A172 (cell line): ENCODE data around the gene STAT6. TPM values are rescaled to one million over a fixed set of nuclear protein-coding genes. Genes with fewer than 3 reads are reported as not detected.
A peak's percentile ranks its signal among the peaks of the same experiment; 100 is the strongest.

ENCODE experiments used
- DNase-seq: peaks from one replicate; pipeline ENCODE4 v3.0.0-alpha.2; 2015; ENCODE audit warnings: low spot score
- total RNA-seq: library from RNA; depleted of rRNA; stranded (reverse); fragments of >200 nt; shearing (Covaris generic); gene quantifications from 2 replicates; pipeline ENCODE4 v1.2.3, GENCODE V29; 2014

Gene STAT6
- total RNA-seq, 1 experiment from 2014 or later, result 18.4 TPM

DNA sequence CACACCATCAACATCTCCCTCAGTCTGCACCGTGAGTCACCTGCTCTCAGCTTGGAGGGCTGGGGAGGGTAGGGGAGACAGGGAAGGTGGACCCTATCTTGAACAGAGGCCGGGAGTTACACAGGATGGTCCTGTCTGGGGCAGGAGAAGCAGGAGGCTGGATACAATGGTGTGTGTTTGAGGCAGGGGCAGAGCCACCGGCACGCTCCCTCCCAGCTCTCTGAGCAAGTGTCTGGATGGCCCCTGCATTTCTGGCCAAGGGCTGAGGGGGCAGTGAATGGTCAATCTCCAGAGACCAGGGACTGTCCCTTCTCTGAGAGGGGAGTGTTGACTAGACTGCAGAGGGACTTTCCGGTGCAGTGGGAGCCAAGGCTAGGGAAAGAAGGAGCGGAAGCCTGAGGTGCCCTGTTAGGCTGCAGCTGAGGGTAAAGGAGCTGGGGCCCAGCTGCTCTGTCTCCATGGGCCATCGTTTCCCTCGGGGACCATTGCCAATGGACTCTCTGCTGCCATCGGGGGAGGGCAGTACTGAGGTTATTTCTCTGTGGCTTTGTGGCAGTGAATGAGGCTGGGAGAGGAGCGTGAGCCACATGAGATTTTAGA lies 34.4 kb upstream of the STAT6 start:
- DNase-seq, result no peak

DNA sequence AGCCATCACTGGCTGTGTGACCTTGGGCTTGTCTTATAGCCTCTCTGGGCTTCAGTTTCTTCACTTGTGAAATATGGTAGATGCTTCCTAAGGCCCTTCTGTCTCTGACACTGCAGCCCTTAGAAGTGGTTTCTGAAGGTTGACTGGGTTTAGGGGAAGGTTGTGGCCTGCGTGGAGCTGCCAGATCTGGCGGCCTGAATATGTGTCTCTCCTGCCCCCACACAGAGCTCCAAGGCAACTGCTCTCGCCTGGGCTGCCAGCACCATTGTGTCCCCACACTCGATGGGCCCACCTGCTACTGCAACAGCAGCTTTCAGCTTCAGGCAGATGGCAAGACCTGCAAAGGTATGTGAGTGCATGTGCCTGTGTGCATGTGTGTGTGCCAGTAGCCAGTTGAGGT lies 32.3 kb upstream of the STAT6 start:
- DNase-seq, result no peak

DNA sequence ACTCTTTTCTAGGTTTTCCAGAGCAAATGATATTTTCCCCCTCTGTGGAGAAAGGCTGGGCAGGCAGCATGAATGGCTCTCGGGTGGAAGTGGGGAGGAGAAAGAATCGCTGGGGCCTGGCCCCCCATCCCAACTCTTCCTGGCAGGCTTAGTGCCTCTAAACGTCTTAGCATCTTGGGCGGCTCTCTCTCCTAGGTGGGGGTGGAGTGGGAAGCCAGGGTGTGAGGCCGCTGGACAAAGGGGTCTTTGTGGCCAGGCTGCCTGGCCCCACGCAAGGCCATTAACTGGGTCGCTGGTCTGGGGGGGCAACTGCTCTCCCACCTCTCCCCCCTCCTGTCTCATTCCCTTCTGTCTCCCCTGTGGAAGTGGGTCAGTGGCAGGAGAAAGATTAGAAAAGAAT lies 31.6 kb upstream of the STAT6 start:
- no peak for DNase-seq

DNA sequence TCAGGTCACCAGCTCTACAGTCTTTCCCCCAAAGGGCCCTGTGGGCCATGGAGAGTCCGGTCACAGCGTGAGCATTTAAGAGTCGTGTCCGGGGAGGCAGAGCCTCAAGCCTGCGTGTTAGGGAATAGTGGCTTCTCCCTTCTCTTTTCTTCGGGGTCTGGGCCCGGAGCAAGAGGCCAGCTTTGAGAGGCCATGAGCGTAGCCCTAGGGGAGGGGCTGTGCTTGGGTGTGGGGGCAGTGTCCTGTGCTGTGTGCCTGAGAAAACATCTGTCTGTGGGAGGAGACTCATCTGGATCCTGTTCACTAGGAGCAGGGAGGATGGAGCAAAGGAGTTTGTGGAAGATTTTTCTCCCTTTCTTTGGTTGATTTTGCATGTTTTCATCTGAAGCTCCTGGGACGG lies 31.0 kb upstream of the STAT6 start:
- DNase-seq, result no peak

DNA sequence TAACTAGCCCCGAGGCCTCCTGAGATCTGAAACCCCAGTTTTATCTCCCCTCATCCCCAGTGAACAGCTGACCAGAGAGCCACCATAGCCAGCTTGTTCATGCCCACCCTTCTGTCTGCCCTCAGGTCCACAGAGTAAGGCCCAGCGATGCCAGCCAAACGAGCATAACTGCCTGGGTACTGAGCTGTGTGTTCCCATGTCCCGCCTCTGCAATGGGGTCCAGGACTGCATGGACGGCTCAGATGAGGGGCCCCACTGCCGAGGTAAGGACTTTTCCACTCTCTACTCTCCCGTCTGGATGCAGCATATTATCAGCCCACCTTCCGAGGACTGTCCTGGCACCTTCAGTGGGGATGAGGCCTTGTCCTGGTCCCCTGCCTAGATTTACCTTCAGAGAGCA lies 30.1 kb upstream of the STAT6 start:
- no peak for DNase-seq

DNA sequence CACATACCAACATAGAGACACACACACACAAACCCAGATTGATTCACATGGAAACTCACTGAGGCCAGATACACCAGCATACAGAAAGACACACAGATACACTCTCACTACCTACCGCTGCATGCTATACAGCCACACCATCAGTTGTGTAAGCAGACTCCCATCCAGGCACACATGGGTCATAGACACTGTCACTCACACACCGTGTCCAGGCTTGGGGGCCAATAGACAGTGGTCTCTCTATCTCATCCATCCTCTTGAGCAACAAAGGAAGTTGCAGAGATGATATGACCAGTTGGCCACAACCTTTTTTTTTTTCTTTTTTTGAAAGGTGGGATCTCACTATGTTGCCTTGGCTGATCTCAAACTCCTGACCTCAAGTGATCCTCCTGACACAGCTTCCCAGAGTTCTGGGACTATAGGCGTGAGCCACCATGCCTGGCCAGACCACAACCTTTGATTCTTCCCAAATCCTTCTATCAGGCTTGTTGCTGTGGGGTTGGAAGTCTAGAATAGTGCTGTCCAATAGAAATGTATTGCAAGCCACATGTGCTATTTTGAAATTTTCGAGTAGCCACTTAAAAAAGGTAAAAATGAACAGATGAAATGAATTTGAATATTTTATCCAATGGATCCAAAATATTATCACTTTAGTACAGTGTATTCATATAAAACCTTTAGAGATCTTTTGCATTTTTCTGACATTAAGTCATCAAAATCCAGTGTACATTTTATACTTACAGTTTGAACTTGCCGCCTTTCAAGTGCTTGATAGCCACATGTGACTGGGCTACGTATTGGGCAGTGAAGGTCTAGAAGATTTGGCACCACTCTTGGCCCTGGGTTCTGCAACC lies 28.9 kb upstream of the STAT6 start:
- DNase-seq, result peak; percentile 43

DNA sequence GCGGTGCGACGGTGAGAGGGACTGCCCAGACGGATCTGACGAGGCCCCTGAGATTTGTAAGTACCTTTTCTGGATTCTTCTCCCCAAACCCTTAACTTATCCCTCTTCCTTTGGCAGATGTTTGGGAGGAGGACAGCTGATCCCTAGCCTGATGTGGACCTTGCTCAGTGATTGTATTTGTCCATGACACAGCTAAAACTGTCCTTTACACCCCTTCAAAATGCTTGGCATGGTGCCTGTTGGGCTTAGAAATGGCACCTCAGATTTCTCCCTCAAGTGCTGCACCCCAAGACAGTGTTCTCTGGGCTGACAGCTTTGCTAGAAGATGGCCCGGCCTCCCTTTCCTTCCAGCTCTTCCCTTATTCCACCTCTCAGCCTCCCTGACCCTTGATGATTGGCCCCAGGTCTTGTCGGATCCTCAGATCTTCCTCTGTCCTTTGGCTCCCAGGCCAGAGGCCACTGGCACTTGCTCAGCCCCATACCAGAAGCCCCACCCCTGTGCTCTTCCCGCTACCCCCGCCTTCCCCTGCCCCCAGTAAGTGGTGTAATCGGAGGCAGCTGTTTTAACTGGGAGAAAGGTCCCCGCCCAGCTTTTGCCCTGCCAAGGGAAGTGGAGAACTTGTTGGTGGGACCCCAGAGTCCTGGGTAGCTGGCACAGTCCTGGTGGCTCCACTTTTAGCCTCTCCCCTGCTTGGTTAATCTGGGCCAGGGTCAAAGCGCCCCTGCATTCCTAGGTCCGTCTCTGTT lies 27.5 kb upstream of the STAT6 start:
- DNase-seq, result no peak

DNA sequence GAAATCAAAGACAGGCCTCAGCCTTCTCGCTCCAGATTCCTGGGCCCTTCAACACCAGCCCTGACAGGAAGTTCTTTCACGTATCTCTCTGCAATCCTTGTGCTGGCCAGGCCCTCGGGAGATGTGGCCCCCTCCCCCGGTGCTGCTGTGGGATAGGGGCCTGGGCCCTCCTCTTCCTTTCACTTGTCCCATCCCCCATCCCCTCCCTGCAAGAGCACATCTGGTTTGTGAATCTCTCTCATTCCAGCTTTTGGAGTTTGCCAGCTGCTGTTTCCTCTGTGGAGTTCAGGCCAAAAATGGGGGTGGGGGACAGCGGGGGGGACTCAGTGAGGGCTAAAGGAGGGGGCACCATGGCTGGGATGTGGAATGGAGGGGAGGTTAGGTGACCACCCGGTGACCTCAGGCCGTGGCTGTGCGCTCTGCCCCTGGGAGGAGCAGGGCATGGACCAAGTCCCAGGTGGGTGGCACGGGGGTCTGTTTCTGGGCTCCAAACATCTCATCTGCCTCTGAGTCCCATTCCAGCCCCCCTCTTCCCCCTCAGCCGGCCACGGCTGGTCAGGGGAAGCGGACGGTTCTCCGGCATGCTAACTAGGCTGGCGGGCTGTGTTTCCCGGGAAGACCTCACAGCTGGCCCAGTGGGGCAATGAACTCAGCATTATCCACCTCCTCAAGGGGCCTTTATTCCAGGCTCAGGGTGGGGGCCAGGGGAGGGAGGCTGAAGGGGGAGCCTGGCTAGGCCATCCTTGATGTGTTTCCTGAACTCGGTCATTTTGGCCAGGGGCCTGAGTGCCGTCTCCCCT lies 24.6 kb upstream of the STAT6 start:
- no peak for DNase-seq

DNA sequence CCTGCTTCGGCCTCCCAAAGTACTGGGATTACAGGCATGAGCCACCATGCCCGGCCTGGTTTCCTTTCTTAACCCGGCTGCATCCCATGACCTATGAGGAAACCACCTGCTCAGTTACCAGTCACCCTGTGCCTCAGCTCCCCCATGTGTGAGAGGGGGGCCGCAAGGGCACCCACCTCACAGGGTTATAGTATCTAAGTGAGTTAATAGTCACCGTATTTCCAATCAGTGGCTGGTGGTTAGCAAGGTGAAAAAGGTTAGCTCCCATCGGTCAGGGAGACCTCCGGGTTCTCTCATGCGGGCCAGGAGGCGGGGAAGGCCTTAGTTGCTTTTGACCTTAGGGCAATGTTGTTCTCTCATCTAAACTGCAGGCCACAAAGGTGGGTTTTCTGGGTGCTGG lies 23.8 kb upstream of the STAT6 start:
- no peak for DNase-seq

DNA sequence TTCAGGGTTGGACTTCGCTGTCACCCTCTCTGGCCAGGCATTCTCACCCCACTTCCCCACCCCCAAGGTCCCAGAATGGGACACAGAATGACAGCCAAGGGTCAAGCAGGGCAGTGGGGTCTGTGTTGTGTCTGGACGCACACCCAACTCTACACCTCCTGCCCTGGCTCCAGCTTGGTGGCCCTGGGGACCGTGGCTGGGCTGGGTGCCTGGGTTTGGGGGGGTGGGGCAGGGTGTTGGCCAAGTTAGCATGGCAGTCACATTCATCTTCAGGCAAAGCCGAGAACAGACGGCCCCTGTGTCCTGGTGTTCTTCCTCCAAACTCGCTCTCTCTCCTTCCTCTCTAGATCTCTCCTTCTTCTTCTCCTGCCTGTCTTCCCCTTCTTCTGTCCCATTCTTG lies 22.8 kb upstream of the STAT6 start:
- DNase-seq, result no peak

DNA sequence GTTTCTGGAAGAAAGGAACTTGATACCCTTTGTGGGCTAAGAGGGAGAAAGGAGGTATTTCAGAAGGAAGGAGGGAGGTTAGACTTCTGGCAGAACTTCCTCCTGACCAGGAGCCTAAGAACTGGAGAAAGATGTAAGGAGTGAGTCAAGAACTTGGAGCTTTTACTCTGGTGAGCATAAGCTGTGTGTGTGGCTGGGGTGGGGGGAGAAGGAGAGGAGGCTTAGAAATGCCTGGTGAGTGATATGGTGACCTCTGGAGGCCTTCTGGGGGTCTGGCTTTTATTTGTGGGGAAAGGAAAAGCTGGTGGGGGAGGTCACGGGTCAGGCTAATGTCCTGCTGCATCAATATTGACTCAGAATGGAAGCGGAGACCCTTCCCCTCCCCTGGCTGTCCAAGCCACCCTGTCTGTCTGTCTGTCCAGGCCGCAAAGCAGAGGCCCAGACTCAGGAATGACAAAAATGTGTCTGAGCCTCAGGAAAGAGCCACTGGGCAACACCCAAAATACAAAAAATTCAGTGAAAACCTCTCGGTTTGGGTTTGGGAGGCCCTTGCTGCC lies 21.9 kb upstream of the STAT6 start:
- DNase-seq, result peak; percentile 40

DNA sequence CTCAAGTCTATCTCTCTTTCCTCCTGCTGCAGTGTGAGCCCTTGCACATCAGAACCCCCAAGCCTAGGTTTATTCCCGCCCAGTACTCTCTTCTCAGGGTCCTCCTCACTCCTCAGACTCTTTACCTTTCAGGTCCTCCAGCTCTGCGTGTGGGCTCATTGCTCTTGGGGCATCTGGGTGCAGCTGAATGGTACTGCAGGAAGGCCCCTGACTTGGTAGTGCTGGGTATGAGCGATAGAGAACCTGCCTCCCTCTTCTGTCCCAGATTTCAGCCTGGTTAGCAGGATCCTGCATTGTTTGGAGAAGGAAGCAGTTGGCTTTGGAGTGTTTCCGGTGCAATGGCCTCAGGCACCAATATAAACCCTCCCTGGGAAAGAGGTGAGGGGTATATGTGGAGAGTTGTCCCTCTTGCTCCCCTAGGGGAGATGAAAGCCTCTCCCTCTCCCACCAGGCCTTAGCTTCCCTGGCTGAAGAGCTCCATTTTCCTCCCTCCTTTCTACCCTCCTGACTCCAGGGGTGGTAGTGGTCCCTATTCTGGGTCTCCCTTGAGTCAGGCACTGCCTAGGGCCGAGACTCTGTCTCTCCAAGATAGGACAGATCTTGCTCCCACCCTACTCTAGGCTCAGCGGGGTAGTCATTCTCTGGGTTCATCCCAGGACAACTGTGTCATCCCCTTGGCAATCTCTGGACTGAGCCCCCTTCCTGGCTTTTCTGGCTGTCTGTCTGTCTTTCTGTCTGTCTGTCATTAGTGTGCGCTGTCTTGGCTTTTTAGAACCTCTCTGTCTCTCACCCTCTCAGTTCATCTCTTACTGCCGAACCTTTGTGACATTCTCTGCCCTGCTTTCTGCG lies 21.0 kb upstream of the STAT6 start:
- DNase-seq, result no peak

DNA sequence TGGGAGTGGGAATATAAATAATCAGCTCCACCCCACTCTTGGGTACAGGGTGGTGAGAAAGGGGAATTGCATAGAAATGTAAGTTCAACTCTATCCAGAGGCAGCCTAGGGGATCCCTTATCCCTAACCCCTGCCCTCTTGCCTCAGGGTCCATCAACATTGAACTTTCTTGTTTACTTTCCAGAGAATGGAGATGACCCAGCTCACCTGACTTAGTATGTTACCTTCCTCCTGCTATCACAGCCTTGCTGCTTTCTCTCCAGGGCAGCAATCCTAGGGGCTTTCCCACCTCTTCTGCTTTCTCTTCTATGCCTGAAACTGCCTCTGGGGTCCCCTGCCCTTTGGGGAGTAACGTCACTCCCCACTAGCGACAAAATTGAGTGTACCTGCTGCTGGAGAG lies 19.8 kb upstream of the STAT6 start:
- DNase-seq, result no peak

DNA sequence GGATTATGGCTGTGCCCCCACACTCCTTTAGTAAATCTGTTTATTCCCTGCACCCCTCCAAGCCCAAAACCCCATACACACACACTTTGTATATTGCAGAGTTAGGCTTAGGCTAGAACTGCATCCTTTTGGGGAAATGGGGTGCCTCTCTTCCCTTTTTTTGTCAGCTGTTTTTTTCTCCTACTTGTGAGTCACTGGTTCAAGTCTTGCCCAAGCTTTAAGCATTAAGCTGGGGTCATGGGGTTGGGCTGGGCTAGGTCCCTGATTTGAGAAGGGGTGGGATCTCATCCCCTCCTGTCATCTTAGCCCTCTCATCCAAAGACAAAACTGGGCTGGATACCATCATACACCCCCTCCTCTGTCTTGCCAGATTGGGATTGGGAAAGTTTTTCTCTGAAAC lies 18.7 kb upstream of the STAT6 start:
- DNase-seq, result no peak

DNA sequence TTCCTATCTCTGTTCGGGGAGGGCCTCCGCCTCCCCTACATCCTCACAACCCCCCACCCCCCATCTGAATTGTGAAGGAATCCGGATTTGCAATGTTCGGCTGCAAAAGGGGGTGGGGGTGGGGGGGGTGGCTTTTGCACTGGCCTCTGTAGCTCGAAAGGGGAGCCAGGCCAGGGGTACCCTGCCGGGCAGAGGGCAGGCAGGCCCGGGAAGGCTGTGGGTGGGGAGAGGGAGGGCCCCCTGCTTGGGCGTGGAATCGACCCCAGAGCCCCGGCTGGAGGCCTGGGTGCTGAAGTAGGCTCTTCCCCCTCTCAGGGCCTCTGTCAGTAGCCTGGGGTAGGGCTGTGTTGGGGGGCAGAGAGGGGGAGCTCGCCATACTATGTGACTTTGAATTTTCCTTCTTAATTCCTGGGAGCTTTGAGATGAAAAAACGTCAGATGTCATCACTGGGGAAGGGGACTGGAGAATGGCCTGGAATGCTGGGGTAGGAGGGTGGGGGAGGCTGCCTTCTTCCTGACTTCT lies 18.2 kb upstream of the STAT6 start:
- DNase-seq, result no peak

DNA sequence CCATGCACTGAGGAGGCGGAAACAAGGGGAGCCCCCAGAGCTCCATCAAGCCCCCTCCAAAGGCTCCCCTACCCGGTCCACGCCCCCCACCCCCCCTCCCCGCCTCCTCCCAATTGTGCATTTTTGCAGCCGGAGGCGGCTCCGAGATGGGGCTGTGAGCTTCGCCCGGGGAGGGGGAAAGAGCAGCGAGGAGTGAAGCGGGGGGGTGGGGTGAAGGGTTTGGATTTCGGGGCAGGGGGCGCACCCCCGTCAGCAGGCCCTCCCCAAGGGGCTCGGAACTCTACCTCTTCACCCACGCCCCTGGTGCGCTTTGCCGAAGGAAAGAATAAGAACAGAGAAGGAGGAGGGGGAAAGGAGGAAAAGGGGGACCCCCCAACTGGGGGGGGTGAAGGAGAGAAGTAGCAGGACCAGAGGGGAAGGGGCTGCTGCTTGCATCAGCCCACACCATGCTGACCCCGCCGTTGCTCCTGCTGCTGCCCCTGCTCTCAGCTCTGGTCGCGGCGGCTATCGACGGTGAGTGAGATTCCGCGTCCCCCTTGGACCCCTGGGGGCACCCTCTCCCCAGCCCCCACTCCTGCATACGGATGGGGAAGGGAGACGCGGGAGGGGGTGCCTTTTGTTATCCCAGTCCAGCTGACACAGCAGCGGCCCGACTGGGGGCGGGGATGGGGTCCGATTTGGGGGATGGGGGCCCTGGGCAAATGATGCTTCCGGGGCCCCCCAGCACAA lies 17.5 kb upstream of the STAT6 start:
- no peak for DNase-seq

DNA sequence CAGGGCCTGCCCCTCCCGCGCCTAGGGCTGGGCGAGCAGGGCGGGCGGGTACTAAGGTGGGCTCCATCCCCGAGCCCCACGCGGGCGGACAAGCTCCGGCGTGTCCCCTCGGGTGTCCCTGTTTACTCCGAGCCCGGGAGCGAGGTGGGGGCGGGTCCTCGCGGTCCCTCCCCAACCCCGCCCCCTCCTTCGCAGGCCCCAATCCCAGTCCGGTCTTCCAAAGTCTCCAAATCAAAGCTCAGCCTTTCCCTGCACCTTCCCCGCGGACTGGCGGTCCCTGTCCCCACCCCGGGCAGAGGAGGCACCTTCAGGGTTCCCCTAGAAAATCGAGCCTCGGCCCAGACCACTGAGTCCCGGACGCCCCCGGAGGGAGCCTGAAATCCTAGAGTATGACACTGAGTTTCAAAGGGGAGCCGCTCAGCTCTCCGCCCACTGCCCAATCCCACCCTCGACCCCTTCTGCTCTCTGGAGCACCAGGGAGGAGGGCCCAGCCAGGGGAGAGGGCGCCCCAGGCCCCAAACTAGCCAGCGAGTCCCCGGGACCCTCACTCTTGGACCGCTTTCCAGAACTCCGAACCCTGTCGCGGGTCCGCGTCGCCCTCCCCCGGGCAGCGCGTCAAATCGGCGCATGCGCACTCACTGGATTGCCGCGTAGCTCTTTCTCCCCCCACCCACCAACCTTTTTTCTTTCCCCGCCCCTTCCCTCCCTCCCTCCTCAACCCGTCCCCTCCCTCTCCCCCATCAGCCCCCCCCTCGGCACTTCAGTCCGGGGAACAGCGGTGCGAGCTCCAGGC lies 16.8 kb upstream of the STAT6 start, which contains the start of gene LRP1:
LRP1 (plus strand) TSS at position 758 of the 793 bp plus-strand sequence. CDS start 482 bp downstream, outside the sequence.
- DNase-seq, result peak; percentile 72

DNA sequence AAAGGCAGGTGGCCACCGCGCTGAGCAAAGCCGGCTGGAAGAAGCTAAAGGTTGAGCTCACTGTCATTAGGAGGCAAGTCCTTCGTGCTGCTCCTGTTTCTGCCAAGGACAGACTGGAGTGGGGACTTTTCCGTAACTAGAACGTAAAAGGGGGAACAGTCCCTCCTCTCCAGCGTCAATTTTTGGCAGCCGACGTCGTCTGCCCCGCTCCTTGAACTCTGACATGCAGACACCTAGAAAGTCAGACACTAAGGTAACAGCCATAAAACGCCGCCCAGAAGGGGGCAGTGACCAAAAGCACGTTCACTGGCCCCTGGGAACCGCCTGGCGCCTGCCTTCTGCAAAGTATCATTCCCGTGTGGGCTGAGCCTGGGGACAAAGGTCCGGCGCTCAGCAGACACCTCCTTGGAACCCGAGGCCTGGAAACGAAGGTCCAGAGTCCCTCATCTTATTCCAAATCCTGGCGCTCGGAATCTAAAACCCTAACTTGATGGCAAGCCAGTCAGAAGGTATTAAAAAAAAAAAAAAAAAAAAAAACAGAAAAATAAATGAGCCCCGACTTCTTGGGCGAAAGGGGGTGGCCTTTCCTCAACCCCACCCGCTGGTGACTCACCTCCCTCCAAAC lies 16.1 kb upstream of the STAT6 start:
- peak; percentile 57 for DNase-seq
